CD14-positive monocyte (primary cell): ENCODE results near the gene SLC22A17. TPM values are rescaled to one million over a fixed set of nuclear protein-coding genes. Genes with fewer than 3 reads are reported as not detected.

Experiments used
- DNase-seq, 3 donors: peaks; one replicate each; pipeline ENCODE4 v3.0.0-alpha.2; 2011 to 2022
- H2AFZ ChIP-seq: 2 replicates; pipeline ENCODE4 v1.6.0; 2012; ENCODE audit warnings: mild to moderate bottlenecking, low read depth, low read length, inconsistent platforms; ENCODE audit not compliant: insufficient read depth, poor library complexity, severe bottlenecking
- H3K27ac ChIP-seq, 2 donors: 1 replicate in 1 of 2; 2 replicates in 1 of 2; pipeline ENCODE4 v1.5.1; 2012 to 2013; ENCODE audit warnings: low read length in 2 of 2, control low read depth in 1 of 2, inconsistent platforms in 1 of 2, low read depth in 1 of 2, mild to moderate bottlenecking in 1 of 2
- H3K27me3 ChIP-seq, 2 donors: one replicate each; pipeline versions ENCODE4 v1.6.0 to v1.6.1; 2011 to 2013; ENCODE audit warnings: low read length in 2 of 2; ENCODE audit not compliant: control insufficient read depth in 2 of 2, insufficient read depth in 2 of 2
- H3K36me3 ChIP-seq, 2 donors: replicated peaks in 1 of 2; 1 replicate in 1 of 2; 2 replicates in 1 of 2; pipeline versions ENCODE4 v1.5.1 to v1.6.1; 2012 to 2013; ENCODE audit warnings: low read length in 2 of 2, control low read depth in 1 of 2, inconsistent platforms in 1 of 2, mild to moderate bottlenecking in 1 of 2; ENCODE audit not compliant: insufficient read depth in 2 of 2, control insufficient read depth in 1 of 2
- H3K4me1 ChIP-seq, 2 donors: 1 replicate in 1 of 2; 2 replicates in 1 of 2; pipeline versions ENCODE4 v1.5.1 to v1.6.1; 2012 to 2013; ENCODE audit warnings: low read length in 2 of 2, control low read depth in 1 of 2, inconsistent platforms in 1 of 2, mild to moderate bottlenecking in 1 of 2, moderate library complexity in 1 of 2; ENCODE audit not compliant: insufficient read depth in 2 of 2, control insufficient read depth in 1 of 2
- H3K4me2 ChIP-seq: replicated peaks from 2 replicates; pipeline ENCODE3; 2012; ENCODE audit warnings: low read length, moderate library complexity, mild to moderate bottlenecking; ENCODE audit not compliant: poor library complexity, severe bottlenecking; ENCODE audit errors: extremely low read depth
- H3K4me3 ChIP-seq, 3 experiments: fragments of 200-600 bp in 1 of 3; sonication (generic) in 1 of 3; replicated peaks in 1 of 3; 1 replicate in 2 of 3; 2 replicates in 1 of 3; pipeline ENCODE4 v1.5.1; 2011 to 2013; ENCODE audit warnings: low read length in 3 of 3, mild to moderate bottlenecking in 3 of 3, control low read depth in 2 of 3, low read depth in 2 of 3, inconsistent platforms in 1 of 3, moderate library complexity in 1 of 3
- H3K79me2 ChIP-seq: 2 replicates; pipeline ENCODE4 v1.6.0; 2012; ENCODE audit warnings: mild to moderate bottlenecking, control low read depth, inconsistent platforms, low read length, moderate library complexity; ENCODE audit not compliant: insufficient read depth
- H3K9ac ChIP-seq: 2 replicates; pipeline ENCODE4 v1.6.0; 2017; ENCODE audit warnings: low read length, mild to moderate bottlenecking; ENCODE audit not compliant: insufficient read depth, poor library complexity, severe bottlenecking
- H3K9me3 ChIP-seq, 2 donors: replicated peaks in 1 of 2; 1 replicate in 1 of 2; 2 replicates in 1 of 2; pipeline versions ENCODE4 v1.5.1 to v1.6.1; 2012 to 2013; ENCODE audit warnings: low read length in 2 of 2, control low read depth in 1 of 2; ENCODE audit not compliant: control insufficient read depth in 1 of 2, insufficient read depth in 1 of 2
- H4K20me1 ChIP-seq: 2 replicates; pipeline ENCODE4 v1.6.0; 2012; ENCODE audit warnings: mild to moderate bottlenecking, low read length, control low read depth, moderate library complexity; ENCODE audit not compliant: insufficient read depth
- H3K27ac Mint-ChIP-seq, 7 donors: one replicate each; pipeline ENCODE4 v1.8.0; 2020; ENCODE audit warnings: mild to moderate bottlenecking in 7 of 7, mixed read lengths in 7 of 7, moderate library complexity in 6 of 7, inconsistent platforms in 2 of 7
- H3K27me3 Mint-ChIP-seq, 3 donors: one replicate each; pipeline ENCODE4 v1.8.0; 2021 to 2022; ENCODE audit warnings: low read depth in 3 of 3, mild to moderate bottlenecking in 3 of 3, mixed read lengths in 3 of 3, moderate library complexity in 3 of 3, inconsistent platforms in 1 of 3
- H3K36me3 Mint-ChIP-seq, 2 donors: one replicate each; pipeline ENCODE4 v1.8.0; 2020; ENCODE audit warnings: mixed read lengths in 2 of 2, inconsistent platforms in 1 of 2, mild to moderate bottlenecking in 1 of 2
- H3K4me1 Mint-ChIP-seq: one replicate; pipeline ENCODE4 v1.8.0; 2020; ENCODE audit warnings: mild to moderate bottlenecking, mixed read lengths
- H3K4me3 Mint-ChIP-seq, 2 donors: one replicate each; pipeline ENCODE4 v1.8.0; 2020; ENCODE audit warnings: mild to moderate bottlenecking in 2 of 2, mixed read lengths in 2 of 2, moderate library complexity in 1 of 2
- H3K9me3 Mint-ChIP-seq, 7 donors: one replicate each; pipeline ENCODE4 v1.8.0; 2020 to 2022; ENCODE audit warnings: mixed read lengths in 7 of 7, mild to moderate bottlenecking in 6 of 7, moderate library complexity in 6 of 7, inconsistent platforms in 2 of 7
- CTCF ChIP-seq: fragments of 200-600 bp; IDR thresholded peaks from one replicate; pipeline ENCODE4 v1.8.0; 2022; ENCODE audit warnings: antibody characterized with exemption, mild to moderate bottlenecking
- WGBS: methylation state at CpG from one replicate; pipeline ENCODE4 v1.1.5; 2013; ENCODE audit warnings: missing lambda C conversion rate; ENCODE audit not compliant: insufficient coverage; 5-methylcytosine and 5-hydroxymethylcytosine counted together
- intact Hi-C, 2 donors: fragments of 100-400 bp; cut with micrococcal nuclease; formaldehyde crosslinking; loops; one replicate each; pipeline versions ENCODE4 v1.15.0 to v1.15.1; 2023
- polyA plus RNA-seq, 3 donors: library from polyadenylated mRNA; depleted of rRNA in 1 of 3; unstranded in 2 of 3; stranded (reverse) in 1 of 3; fragments of 300-500 nt in 2 of 3; fragments of >200 nt in 1 of 3; fragmentation: Illumina TruSeq in 2 of 3; gene quantifications; 1 replicate in 2 of 3; 2 replicates in 1 of 3; pipeline ENCODE4 v1.2.3, GENCODE V29; 2012 to 2021

The SLC22A17 gene
- polyA plus RNA-seq, 3 donors = not detected

GRCh38 chr14:23359722-23360447, 7.2 kb upstream of the SLC22A17 start:
- Histone ChIP-seq H3K9me3 (no peaks in the 10 kb centered on the region), H3K27ac (no peak overlapping the region), H3K79me2 (no peaks in the 10 kb centered on the region), H3K27me3 (peaks cover 9 to 36% of the 10 kb centered on the region in 2 donors), H3K9ac (no peak overlapping the region), H2AFZ (no peak overlapping the region), H3K36me3 (no peaks in the 10 kb centered on the region), H4K20me1 (no peaks in the 10 kb centered on the region), H3K4me1 (no peaks in the 10 kb centered on the region), H3K4me3 (no peak overlapping the region), H3K4me2 (no peak overlapping the region)
- no peak for DNase-seq
- no peak overlapping the region for H3K27ac Mint-ChIP-seq
- TF ChIP-seq CTCF = no peak
- intact Hi-C loops = no loop called here
- no peak overlapping the region for H3K4me3 Mint-ChIP-seq
- WGBS = 94% methylated on average over 15 of the region's 22 CpGs
- peaks cover 26 to 31% (median 30%) of the 10 kb centered on the region in 3 donors for H3K27me3 Mint-ChIP-seq
- H3K4me1 Mint-ChIP-seq = peaks cover 1% of the 10 kb centered on the region
- peaks cover 0 to 7% (median 0%) of the 10 kb centered on the region in 7 donors for H3K9me3 Mint-ChIP-seq
- peaks cover 0 to under 1% of the 10 kb centered on the region in 2 donors for H3K36me3 Mint-ChIP-seq

GRCh38 chr14:23359167-23359626, 6.5 kb upstream of the SLC22A17 start:
- H3K27me3 Mint-ChIP-seq = peaks cover 25 to 31% (median 30%) of the 10 kb centered on the region in 3 donors
- no peak overlapping the region for H3K4me3 Mint-ChIP-seq
- H3K27me3 ChIP-seq = peaks cover 8 to 36% of the 10 kb centered on the region in 2 donors
- H3K9me3 ChIP-seq = no peaks in the 10 kb centered on the region
- H2AFZ ChIP-seq = no peak overlapping the region
- no peak overlapping the region for H3K27ac ChIP-seq
- H3K4me1 Mint-ChIP-seq = no peaks in the 10 kb centered on the region
- H3K27ac Mint-ChIP-seq = no peak overlapping the region
- H3K9me3 Mint-ChIP-seq = peaks cover 0 to 3% (median 0%) of the 10 kb centered on the region in 7 donors
- no peak overlapping the region for H3K9ac ChIP-seq
- H3K4me3 ChIP-seq = no peak overlapping the region
- intact Hi-C loops = no loop called here
- no peak for TF ChIP-seq CTCF
- 100% methylated on average over 1 of the region's 11 CpGs for WGBS
- no peaks in the 10 kb centered on the region for H3K4me1 ChIP-seq
- no peaks in the 10 kb centered on the region for H3K36me3 ChIP-seq
- H3K4me2 ChIP-seq = no peak overlapping the region
- H3K36me3 Mint-ChIP-seq = no peaks in the 10 kb centered on the region
- H3K79me2 ChIP-seq = no peaks in the 10 kb centered on the region
- no peak for DNase-seq
- no peaks in the 10 kb centered on the region for H4K20me1 ChIP-seq
